HL-60 (cell line): Measurements from ENCODE around the gene SHC1.

Experiments used
- DNase-seq, 2 experiments: peaks; one replicate each; pipeline ENCODE4 v3.0.0-alpha.2; 2010 to 2020; ENCODE audit warnings: low read depth in 1 of 2, low spot score in 1 of 2
- H3K27ac ChIP-seq: fragments of 250-450 bp; sonication (Bioruptor Pico); replicated peaks from 2 replicates; pipeline ENCODE4 v1.5.1; 2020; ENCODE audit warnings: mild to moderate bottlenecking, moderate library complexity
- H3K27me3 ChIP-seq: fragments of 250-450 bp; sonication (Bioruptor Pico); 2 replicates; pipeline ENCODE4 v1.5.1; 2021; ENCODE audit warnings: mild to moderate bottlenecking, moderate library complexity; ENCODE audit not compliant: insufficient read depth, poor library complexity, severe bottlenecking
- H3K4me3 ChIP-seq: replicated peaks from 2 replicates; pipeline ENCODE4 v1.5.1; 2011; ENCODE audit warnings: mild to moderate bottlenecking, control low read depth, low read length; ENCODE audit not compliant: insufficient read depth
- GABPA ChIP-seq: IDR thresholded peaks from 2 replicates; pipeline ENCODE4 v1.6.1; 2012; ENCODE audit warnings: low read depth
- POLR2AphosphoS5 ChIP-seq: IDR thresholded peaks from 2 replicates; pipeline ENCODE4 v1.6.1; 2012; ENCODE audit warnings: low read depth
- SPI1 ChIP-seq: IDR thresholded peaks from 2 replicates; pipeline ENCODE4 v1.6.1; 2012; ENCODE audit warnings: low read depth, mild to moderate bottlenecking, borderline replicate concordance
- TF ChIP-seq, protein P1 (sequence below): IDR thresholded peaks from 2 replicates; pipeline ENCODE4 v1.6.1; 2012; ENCODE audit warnings: low read depth; ENCODE audit not compliant: insufficient replicate concordance
- TF ChIP-seq, protein P2 (sequence below): IDR thresholded peaks from one replicate; pipeline ENCODE4 v1.5.1; 2011; ENCODE audit warnings: low read length, control low read depth, inconsistent platforms; ENCODE audit not compliant: insufficient read depth

Gene SHC1

DNA sequence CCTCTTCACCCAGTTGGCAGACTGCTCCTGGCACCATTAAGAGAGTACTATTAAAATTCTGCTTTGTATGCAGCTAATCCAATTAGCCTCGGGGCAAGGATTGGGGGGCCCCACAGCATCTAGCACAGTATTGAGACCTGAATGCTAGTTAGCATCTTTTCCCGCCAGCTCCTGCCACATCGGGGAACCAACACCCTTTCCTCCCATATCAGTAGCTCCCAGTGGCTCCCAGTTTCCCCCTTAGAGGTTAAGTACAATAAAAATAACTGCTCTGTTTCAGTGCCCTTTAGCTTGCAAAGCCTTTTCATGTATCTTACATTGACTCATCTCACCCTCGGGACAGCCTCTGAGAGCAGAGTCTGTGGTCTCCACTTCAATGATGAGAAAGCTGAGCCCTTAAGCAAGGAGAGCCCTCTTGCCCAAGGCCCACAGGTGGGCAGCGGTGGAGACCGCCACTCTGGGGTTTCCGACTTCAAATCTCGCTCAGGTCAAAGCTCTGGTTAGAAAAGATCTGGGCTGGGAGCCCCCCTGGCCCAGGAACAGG lies 29.8 kb downstream of the SHC1 start:
- Histone ChIP-seq H3K4me3 (no peak overlapping the region), H3K27ac (no peak overlapping the region), H3K27me3 (no peaks in the 10 kb centered on the region)
- TF ChIP-seq GABPA (no peak), SPI1 (no peak), POLR2AphosphoS5 (no peak)
- TF ChIP-seq, protein P1, sequence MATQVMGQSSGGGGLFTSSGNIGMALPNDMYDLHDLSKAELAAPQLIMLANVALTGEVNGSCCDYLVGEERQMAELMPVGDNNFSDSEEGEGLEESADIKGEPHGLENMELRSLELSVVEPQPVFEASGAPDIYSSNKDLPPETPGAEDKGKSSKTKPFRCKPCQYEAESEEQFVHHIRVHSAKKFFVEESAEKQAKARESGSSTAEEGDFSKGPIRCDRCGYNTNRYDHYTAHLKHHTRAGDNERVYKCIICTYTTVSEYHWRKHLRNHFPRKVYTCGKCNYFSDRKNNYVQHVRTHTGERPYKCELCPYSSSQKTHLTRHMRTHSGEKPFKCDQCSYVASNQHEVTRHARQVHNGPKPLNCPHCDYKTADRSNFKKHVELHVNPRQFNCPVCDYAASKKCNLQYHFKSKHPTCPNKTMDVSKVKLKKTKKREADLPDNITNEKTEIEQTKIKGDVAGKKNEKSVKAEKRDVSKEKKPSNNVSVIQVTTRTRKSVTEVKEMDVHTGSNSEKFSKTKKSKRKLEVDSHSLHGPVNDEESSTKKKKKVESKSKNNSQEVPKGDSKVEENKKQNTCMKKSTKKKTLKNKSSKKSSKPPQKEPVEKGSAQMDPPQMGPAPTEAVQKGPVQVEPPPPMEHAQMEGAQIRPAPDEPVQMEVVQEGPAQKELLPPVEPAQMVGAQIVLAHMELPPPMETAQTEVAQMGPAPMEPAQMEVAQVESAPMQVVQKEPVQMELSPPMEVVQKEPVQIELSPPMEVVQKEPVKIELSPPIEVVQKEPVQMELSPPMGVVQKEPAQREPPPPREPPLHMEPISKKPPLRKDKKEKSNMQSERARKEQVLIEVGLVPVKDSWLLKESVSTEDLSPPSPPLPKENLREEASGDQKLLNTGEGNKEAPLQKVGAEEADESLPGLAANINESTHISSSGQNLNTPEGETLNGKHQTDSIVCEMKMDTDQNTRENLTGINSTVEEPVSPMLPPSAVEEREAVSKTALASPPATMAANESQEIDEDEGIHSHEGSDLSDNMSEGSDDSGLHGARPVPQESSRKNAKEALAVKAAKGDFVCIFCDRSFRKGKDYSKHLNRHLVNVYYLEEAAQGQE = no peak
- TF ChIP-seq, protein P2, sequence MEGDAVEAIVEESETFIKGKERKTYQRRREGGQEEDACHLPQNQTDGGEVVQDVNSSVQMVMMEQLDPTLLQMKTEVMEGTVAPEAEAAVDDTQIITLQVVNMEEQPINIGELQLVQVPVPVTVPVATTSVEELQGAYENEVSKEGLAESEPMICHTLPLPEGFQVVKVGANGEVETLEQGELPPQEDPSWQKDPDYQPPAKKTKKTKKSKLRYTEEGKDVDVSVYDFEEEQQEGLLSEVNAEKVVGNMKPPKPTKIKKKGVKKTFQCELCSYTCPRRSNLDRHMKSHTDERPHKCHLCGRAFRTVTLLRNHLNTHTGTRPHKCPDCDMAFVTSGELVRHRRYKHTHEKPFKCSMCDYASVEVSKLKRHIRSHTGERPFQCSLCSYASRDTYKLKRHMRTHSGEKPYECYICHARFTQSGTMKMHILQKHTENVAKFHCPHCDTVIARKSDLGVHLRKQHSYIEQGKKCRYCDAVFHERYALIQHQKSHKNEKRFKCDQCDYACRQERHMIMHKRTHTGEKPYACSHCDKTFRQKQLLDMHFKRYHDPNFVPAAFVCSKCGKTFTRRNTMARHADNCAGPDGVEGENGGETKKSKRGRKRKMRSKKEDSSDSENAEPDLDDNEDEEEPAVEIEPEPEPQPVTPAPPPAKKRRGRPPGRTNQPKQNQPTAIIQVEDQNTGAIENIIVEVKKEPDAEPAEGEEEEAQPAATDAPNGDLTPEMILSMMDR = no peak
- DNase-seq = no peak

DNA sequence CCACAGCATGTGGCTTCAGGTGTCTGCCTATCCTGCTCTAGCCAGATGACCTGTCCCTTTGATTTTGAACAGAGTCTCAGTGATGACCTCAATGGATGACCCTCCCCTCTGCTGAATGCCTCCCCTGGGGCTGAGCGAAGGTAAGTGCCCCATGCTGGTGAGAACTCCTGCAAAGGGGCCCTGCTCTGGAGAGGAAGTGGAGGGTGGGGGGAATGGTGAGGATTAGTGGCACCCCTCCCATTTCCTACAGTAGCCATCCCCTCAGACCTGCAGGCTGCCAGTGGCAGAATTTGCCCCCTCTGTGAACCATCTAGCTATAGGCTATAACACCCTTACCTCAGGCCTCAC lies 30.4 kb downstream of the SHC1 start:
- Histone ChIP-seq H3K27me3 (no peaks in the 10 kb centered on the region), H3K4me3 (no peak overlapping the region), H3K27ac (no peak overlapping the region)
- TF ChIP-seq, protein P1 = no peak
- TF ChIP-seq POLR2AphosphoS5 (no peak), GABPA (no peak)
- DNase-seq = no peak

DNA sequence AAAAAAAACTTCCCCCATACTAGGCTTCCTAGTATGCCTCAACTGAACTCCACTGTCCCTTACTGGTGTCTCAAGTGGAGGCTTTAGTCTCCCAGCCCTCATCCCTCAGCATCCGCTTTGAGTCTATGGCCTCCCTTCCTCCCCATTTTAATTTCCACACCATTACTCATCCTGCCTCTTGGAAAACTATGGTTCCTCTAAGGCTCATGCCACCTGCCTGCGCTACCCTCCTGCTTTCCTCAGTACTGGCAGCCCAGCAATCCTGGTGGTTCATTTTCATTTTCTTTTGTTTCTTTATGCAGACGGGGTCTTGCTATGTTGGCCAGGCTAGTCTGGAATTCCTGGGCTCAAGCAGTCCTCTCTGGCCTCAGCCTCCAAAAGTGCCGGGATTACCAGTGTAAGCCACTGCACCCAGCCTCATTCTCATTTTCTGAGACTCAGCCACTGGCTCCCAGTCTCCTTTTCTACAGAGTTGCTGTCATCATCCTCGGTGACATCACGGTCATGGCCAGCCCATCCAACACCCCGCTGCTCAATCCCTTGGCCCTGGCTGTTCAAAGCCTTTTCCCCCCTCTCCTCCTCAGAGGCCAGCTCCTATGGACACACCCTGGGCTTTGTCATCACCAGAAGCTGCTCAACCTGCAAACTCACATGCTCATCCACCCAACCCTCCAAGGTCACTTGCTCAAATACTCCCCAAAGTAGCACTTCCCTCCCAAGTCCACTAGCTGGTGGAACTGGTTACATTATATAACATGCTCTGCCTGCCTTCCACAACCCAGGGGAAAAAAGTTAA lies 31.7 kb downstream of the SHC1 start:
- no peak for DNase-seq
- H3K4me3 ChIP-seq = no peak overlapping the region

More for the DNA sequence above, 31.7 kb downstream of the SHC1 start:
- no peak for TF ChIP-seq POLR2AphosphoS5
- TF ChIP-seq, protein P2 = no peak
- TF ChIP-seq, protein P1 = no peak
- no peak for TF ChIP-seq GABPA
- TF ChIP-seq SPI1 = no peak
- Histone ChIP-seq H3K27me3 (no peaks in the 10 kb centered on the region), H3K27ac (no peak overlapping the region)
